HG02885 (cell line): ENCODE data around the gene CHST7.

Source experiments
- ATAC-seq: cut with Tn5 transposase; IDR thresholded peaks from one replicate; pipeline ENCODE4 v1.9.1; 2021; ENCODE audit warnings: mild to moderate bottlenecking; ENCODE audit not compliant: unreplicated experiment, poor library complexity

The CHST7 gene

DNA sequence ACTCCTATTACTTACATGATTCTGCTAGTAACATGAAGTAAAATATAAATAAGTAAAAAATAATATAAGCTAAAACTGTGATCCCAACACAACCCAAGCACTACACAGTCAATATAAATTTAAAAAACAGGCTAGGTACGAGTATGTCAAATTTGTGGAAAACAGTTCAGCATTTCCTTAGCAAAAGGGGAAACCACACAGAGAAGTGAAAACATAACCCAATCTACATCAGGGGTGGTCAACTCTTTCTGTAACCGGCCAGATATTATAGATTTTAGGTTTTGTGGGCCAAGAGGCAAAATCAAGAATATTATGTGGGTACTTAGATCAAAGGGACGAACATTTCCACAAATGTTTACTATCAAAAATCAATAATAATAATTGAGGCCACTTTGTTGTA lies 70.1 kb downstream of the CHST7 start:
- ATAC-seq: no peak

GRCh38 chrX:46645614-46646013 lies 72.0 kb downstream of the CHST7 start:
- ATAC-seq: no peak

- no peak for ATAC-seq
Observed at GRCh38 chrX:46647251-46647650, 73.7 kb downstream of the CHST7 start.
